GM12878 (cell line): Measurements from ENCODE around the gene PALLD. TPM values are rescaled to one million over a fixed set of nuclear protein-coding genes. Genes with fewer than 3 reads are reported as not detected.

Experiments
- ATAC-seq: fragments of 200-7000 bp; cut with Tn5 transposase; 3 replicates; pipeline ENCODE4 v1.9.1; 2020; ENCODE audit warnings: mild to moderate bottlenecking, moderate library complexity
- BruUV-seq: library from RNA; stranded (reverse); fragments of 400-500 nt; replicated peaks from 2 replicates; lab custom pipeline; 2021; lab: Mats Ljungman, UMichigan
- CTCF ChIA-PET: fragments of 300-600 bp; sonication (Branson Sonifier 250); formaldehyde crosslinking; extraction: SDS; loops from one replicate; lab custom pipeline; 2021; ENCODE audit warnings: inconsistent platforms; lab: Yijun Ruan, JAX
- POLR2A ChIA-PET: fragments of 350-600 bp; formaldehyde crosslinking; extraction: SDS; loops from one replicate; lab custom pipeline; 2021; ENCODE audit warnings: inconsistent platforms; lab: Charles Lee
- RAD21 ChIA-PET: fragments of 300-600 bp; sonication (Branson Sonifier 250); formaldehyde crosslinking; loops from one replicate; lab custom pipeline; 2023; ENCODE audit warnings: antibody characterized with exemption; ENCODE audit not compliant: unreplicated experiment; lab: Charles Lee
- SMC1A ChIA-PET: fragments of 300-600 bp; sonication (Branson Sonifier 250); formaldehyde crosslinking; loops from one replicate; lab custom pipeline; 2023; ENCODE audit not compliant: unreplicated experiment, uncharacterized antibody; lab: Charles Lee
- DNase-seq: peaks from one replicate; pipeline ENCODE4 v3.0.0-alpha.2; 2011; ENCODE audit warnings: low read depth, low spot score
- FAIRE-seq: peaks from 3 replicates; lab custom pipeline; 2011; peaks lifted over from hg19 to GRCh38; lab: Jason Lieb, UNC
- H2AFZ ChIP-seq: 2 replicates; pipeline ENCODE4 v1.6.0; 2011; ENCODE audit warnings: low read depth, low read length, control low read depth; ENCODE audit not compliant: control insufficient read depth
- H3K27ac ChIP-seq: 2 replicates; pipeline ENCODE4 v1.5.1; 2011; ENCODE audit warnings: control low read depth; ENCODE audit not compliant: control insufficient read depth, insufficient read depth
- H3K27me3 ChIP-seq, 2 experiments: replicated peaks in 1 of 2; 2 replicates each; pipeline versions ENCODE4 v1.6.0 to v1.6.1; 2011; ENCODE audit warnings: low read length in 1 of 2; ENCODE audit not compliant: control insufficient read depth in 2 of 2, insufficient read depth in 2 of 2
- H3K36me3 ChIP-seq, 2 experiments: 2 replicates each; pipeline ENCODE4 v1.5.1; 2011; ENCODE audit warnings: low read length in 1 of 2; ENCODE audit not compliant: control insufficient read depth in 2 of 2, insufficient read depth in 2 of 2
- H3K4me1 ChIP-seq: 2 replicates; pipeline ENCODE4 v1.6.1; 2011; ENCODE audit warnings: mild to moderate bottlenecking, low read length, moderate library complexity, mixed read lengths; ENCODE audit not compliant: control insufficient read depth, insufficient read depth
- H3K4me2 ChIP-seq: 2 replicates; pipeline ENCODE4 v1.6.0; 2011; ENCODE audit warnings: control low read depth; ENCODE audit not compliant: control insufficient read depth, insufficient read depth
- H3K4me3 ChIP-seq: fragments of 200-600 bp; sonication (generic); 2 replicates; pipeline ENCODE4 v1.5.1; 2016
- H3K79me2 ChIP-seq: 2 replicates; pipeline ENCODE4 v1.6.0; 2011; ENCODE audit warnings: low read length; ENCODE audit not compliant: control insufficient read depth, insufficient read depth
- H3K9ac ChIP-seq: 2 replicates; pipeline ENCODE4 v1.8.0; 2011; ENCODE audit warnings: low read length, control low read depth, mixed read lengths; ENCODE audit not compliant: control insufficient read depth, insufficient read depth
- H3K9me3 ChIP-seq: replicated peaks from 3 replicates; pipeline ENCODE4 v1.5.1; 2011; ENCODE audit warnings: mild to moderate bottlenecking, low read length; ENCODE audit not compliant: control insufficient read depth, insufficient read depth
- H4K20me1 ChIP-seq: 2 replicates; pipeline ENCODE4 v1.6.0; 2011; ENCODE audit not compliant: control insufficient read depth, insufficient read depth
- CBFB ChIP-seq: IDR thresholded peaks from 2 replicates; pipeline ENCODE4 v1.6.1; 2016; ENCODE audit warnings: antibody characterized with exemption, low read depth
- CBX5 ChIP-seq: sonication (generic); IDR thresholded peaks from 2 replicates; pipeline ENCODE4 v1.6.1; 2016; ENCODE audit warnings: low read depth, moderate library complexity, mild to moderate bottlenecking, inconsistent platforms
- IKZF2 ChIP-seq, 2 experiments: fragments of 450-650 bp; IDR thresholded peaks; 2 replicates each; pipeline ENCODE4 v1.6.1; 2017; ENCODE audit warnings: mild to moderate bottlenecking in 2 of 2, moderate library complexity in 2 of 2
- IRF5 ChIP-seq: fragments of 450-650 bp; IDR thresholded peaks from 2 replicates; pipeline ENCODE4 v1.6.1; 2017; ENCODE audit warnings: borderline replicate concordance
- JUNB ChIP-seq: IDR thresholded peaks from 2 replicates; pipeline ENCODE4 v1.6.1; 2016; ENCODE audit warnings: antibody characterized with exemption, mild to moderate bottlenecking
- NR2F1 ChIP-seq: fragments of 450-650 bp; conservative IDR thresholded peaks from 2 replicates; pipeline ENCODE4 v1.6.1; 2017; ENCODE audit warnings: mild to moderate bottlenecking
- RAD21 ChIP-seq: IDR thresholded peaks from 2 replicates; pipeline ENCODE4 v1.6.1; 2011; ENCODE audit warnings: mild to moderate bottlenecking, low read depth, low read length, moderate library complexity; ENCODE audit not compliant: insufficient read depth
- SRF ChIP-seq, 2 experiments: IDR thresholded peaks; 2 replicates each; pipeline ENCODE4 v1.6.1; 2011; ENCODE audit warnings: low read depth in 2 of 2, low read length in 2 of 2, mild to moderate bottlenecking in 1 of 2, moderate library complexity in 1 of 2
- TCF3 ChIP-seq: IDR thresholded peaks from 2 replicates; pipeline ENCODE4 v1.6.1; 2012; ENCODE audit warnings: low read depth, mild to moderate bottlenecking, low read length, borderline replicate concordance; ENCODE audit not compliant: insufficient read depth
- WGBS: methylation state at CpG from one replicate; pipeline ENCODE4 v1.1.6; 2016; ENCODE audit warnings: low lambda C conversion rate; ENCODE audit not compliant: insufficient replicate concordance, insufficient coverage; ENCODE audit errors: missing lambda C conversion rate; 5-methylcytosine and 5-hydroxymethylcytosine counted together
- in situ Hi-C: fragments of 300-500 bp; cut with MboI; formaldehyde crosslinking; loops from 9 replicates; pipeline ENCODE4 v1.14.3; 2018; ENCODE audit warnings: mixed read lengths
- intact Hi-C: fragments of 100-400 bp; cut with micrococcal nuclease; formaldehyde crosslinking; loops from one replicate; pipeline ENCODE4 v1.14.2; 2022; ENCODE audit not compliant: unreplicated experiment
- polyA plus RNA-seq, 11 experiments: library from polyadenylated mRNA; depleted of rRNA in 4 of 11; unstranded in 6 of 11; stranded (reverse) in 5 of 11; fragments of >200 nt; fragmentation: Nextera tagmentation in 4 of 11; fragmentation: Illumina TruSeq in 1 of 11; extraction: Ambion mirVana in 4 of 11; extraction: Trizol in 1 of 11; gene quantifications; 1 replicate in 1 of 11; 2 replicates in 10 of 11; pipeline versions ENCODE4 v1.2.1 to v1.2.3, GENCODE V29; 2011 to 2016; ENCODE audit warnings: inconsistent platforms in 2 of 11, missing spikeins in 2 of 11, low read depth in 1 of 11
- total RNA-seq, 4 experiments: library from RNA; depleted of rRNA in 3 of 4; stranded (reverse); fragments of >200 nt in 3 of 4; fragmentation: Illumina TruSeq in 1 of 4; extraction: Trizol in 1 of 4; gene quantifications; 2 replicates each; pipeline versions ENCODE4 v1.2.1 to v1.2.3, GENCODE V29; 2013 to 2021
- TF ChIP-seq, protein P1 (sequence below): fragments of 450-650 bp; formaldehyde crosslinking; IDR thresholded peaks from 2 replicates; pipeline ENCODE4 v1.5.0; 2022; ENCODE audit warnings: mild to moderate bottlenecking, missing genetic modification characterization
- TF ChIP-seq, protein P2 (sequence below): IDR thresholded peaks from 2 replicates; pipeline ENCODE4 v1.6.1; 2011; ENCODE audit warnings: borderline replicate concordance, low read depth, mild to moderate bottlenecking, moderate library complexity, low read length; ENCODE audit not compliant: insufficient read depth, poor library complexity, severe bottlenecking

PALLD gene
- total and polyA plus RNA-seq, 10 of the 15 experiments (the other 5 are each of a cell fraction or from before 2014, with no cell fraction given): 1.0 to 7.7 (median 1.7) TPM

DNA sequence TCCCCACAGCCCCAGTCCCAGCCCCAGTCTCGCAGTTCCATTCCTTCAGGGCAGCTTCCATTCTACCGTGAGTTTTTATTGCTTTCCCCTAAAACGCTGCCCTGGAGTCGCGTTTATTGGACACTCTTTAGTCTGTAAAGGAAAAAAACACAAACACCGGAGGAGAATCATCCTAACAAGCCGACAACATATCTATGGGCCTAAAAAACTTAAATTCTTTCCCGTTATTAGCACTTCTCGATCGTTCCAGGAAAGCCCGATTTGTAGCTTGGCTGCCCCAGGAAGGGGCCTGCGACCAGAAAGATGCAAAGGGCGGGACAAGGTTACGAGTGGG, 334.7 kb downstream of the PALLD start:
- H3K4me1 ChIP-seq: no peaks in the 10 kb centered on the region
- FAIRE-seq (no peak), DNase-seq (no peak), ATAC-seq (peak; percentile 12)
- 4% methylated on average over 14 of the region's 14 CpGs for WGBS
- H3K9ac ChIP-seq: no peak overlapping the region
- peak overlapping the region; percentile 62 for H2AFZ ChIP-seq
- peaks cover 2 to 14% of the 10 kb centered on the region in 2 experiments; a peak in 3 of 4 replicates for H3K27me3 ChIP-seq
- H3K4me2 ChIP-seq: peak overlapping the region; percentile 86
- RAD21 ChIA-PET: interaction anchor here (0.6 to 2.6 kb wide), 9 partner anchors 9 to 121 kb away, joined by 3 to 19 read pairs (median 3); no protein-coding TSS in a partner anchor
- in situ Hi-C loops: no loop called here
- H3K36me3 ChIP-seq: no peaks in the 10 kb centered on the region
- intact Hi-C loops: loop anchor here (1.0 to 5.0 kb wide), 2 partner anchors 14 to 104 kb away; no protein-coding TSS in a partner anchor
- SMC1A ChIA-PET: interaction anchor here (0.8 to 12.5 kb wide), 13 partner anchors 8 to 119 kb away, joined by 3 to 105 read pairs (median 4); no protein-coding TSS in a partner anchor
- no TSS peak for BruUV-seq
- no peak for TF ChIP-seq NR2F1
- no peak for TF ChIP-seq IRF5
- no peak for TF ChIP-seq CBX5
- TF ChIP-seq SRF (IDR thresholded peaks at IDR 0.05; ENCODE audit: low read depth in 2 of 2, low read length in 2 of 2): no peak
- TF ChIP-seq CBFB: no peak
- TF ChIP-seq, protein P1, sequence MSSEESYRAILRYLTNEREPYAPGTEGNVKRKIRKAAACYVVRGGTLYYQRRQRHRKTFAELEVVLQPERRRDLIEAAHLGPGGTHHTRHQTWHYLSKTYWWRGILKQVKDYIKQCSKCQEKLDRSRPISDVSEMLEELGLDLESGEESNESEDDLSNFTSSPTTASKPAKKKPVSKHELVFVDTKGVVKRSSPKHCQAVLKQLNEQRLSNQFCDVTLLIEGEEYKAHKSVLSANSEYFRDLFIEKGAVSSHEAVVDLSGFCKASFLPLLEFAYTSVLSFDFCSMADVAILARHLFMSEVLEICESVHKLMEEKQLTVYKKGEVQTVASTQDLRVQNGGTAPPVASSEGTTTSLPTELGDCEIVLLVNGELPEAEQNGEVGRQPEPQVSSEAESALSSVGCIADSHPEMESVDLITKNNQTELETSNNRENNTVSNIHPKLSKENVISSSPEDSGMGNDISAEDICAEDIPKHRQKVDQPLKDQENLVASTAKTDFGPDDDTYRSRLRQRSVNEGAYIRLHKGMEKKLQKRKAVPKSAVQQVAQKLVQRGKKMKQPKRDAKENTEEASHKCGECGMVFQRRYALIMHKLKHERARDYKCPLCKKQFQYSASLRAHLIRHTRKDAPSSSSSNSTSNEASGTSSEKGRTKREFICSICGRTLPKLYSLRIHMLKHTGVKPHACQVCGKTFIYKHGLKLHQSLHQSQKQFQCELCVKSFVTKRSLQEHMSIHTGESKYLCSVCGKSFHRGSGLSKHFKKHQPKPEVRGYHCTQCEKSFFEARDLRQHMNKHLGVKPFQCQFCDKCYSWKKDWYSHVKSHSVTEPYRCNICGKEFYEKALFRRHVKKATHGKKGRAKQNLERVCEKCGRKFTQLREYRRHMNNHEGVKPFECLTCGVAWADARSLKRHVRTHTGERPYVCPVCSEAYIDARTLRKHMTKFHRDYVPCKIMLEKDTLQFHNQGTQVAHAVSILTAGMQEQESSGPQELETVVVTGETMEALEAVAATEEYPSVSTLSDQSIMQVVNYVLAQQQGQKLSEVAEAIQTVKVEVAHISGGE (CRISPR knock-in tag): no peak
- no peak for TF ChIP-seq TCF3
- TF ChIP-seq RAD21: no peak
- TF ChIP-seq JUNB: no peak
- no peak for TF ChIP-seq IKZF2 (IDR thresholded peaks at IDR 0.05)
- TF ChIP-seq, protein P2, sequence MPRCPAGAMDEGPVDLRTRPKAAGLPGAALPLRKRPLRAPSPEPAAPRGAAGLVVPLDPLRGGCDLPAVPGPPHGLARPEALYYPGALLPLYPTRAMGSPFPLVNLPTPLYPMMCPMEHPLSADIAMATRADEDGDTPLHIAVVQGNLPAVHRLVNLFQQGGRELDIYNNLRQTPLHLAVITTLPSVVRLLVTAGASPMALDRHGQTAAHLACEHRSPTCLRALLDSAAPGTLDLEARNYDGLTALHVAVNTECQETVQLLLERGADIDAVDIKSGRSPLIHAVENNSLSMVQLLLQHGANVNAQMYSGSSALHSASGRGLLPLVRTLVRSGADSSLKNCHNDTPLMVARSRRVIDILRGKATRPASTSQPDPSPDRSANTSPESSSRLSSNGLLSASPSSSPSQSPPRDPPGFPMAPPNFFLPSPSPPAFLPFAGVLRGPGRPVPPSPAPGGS: no peak
- CTCF ChIA-PET: interaction anchor here (0.6 to 4.2 kb wide), 13 partner anchors 9 to 246 kb away, joined by 3 to 21 read pairs (median 5); no protein-coding TSS in a partner anchor
- H3K79me2 ChIP-seq: no peaks in the 10 kb centered on the region
- H4K20me1 ChIP-seq: no peaks in the 10 kb centered on the region
- H3K9me3 ChIP-seq: no peaks in the 10 kb centered on the region
- H3K4me3 ChIP-seq: peak overlapping the region; percentile 59; the same call in 1 of the 2 replicates
- no peak overlapping the region for H3K27ac ChIP-seq
- POLR2A ChIA-PET: interaction anchor here (0.6 to 2.5 kb wide), 6 partner anchors 9 to 179 kb away, joined by 3 to 9 read pairs (median 5); partner anchors contain the start of gene CBR4
